H1 (cell line): ENCODE results near the gene CHCHD6. TPM values are rescaled to one million over a fixed set of nuclear protein-coding genes. Genes with fewer than 3 reads are reported as not detected.

Experiments used
- CBX5 ChIP-seq: fragments of 300-800, 300-1000 bp; sonication (generic); IDR thresholded peaks from 2 replicates; pipeline ENCODE4 v1.7.1; 2016; ENCODE audit warnings: antibody characterized with exemption, low read length, low read depth
- CEBPB ChIP-seq: IDR thresholded peaks from 2 replicates; pipeline ENCODE4 v1.6.1; 2012; ENCODE audit warnings: low read depth, low read length
- CREB1 ChIP-seq: IDR thresholded peaks from 2 replicates; pipeline ENCODE4 v1.6.1; 2012; ENCODE audit warnings: inconsistent platforms
- CTBP2 ChIP-seq: IDR thresholded peaks from 2 replicates; pipeline ENCODE4 v1.7.0; 2011; ENCODE audit warnings: borderline replicate concordance, mild to moderate bottlenecking, moderate library complexity, mixed read lengths, low read length; ENCODE audit not compliant: insufficient read depth, insufficient read length
- RFX5 ChIP-seq: IDR thresholded peaks from 2 replicates; pipeline ENCODE4 v1.6.1; 2011; ENCODE audit warnings: low read depth, low read length, improper control_type of control experiment, borderline replicate concordance
- TAF1 ChIP-seq: IDR thresholded peaks from 2 replicates; pipeline ENCODE4 v1.6.1; 2011; ENCODE audit warnings: mild to moderate bottlenecking, low read depth, low read length
- polyA plus RNA-seq, 7 experiments: library from polyadenylated mRNA; depleted of rRNA in 3 of 7; stranded (reverse) in 5 of 7; unstranded in 2 of 7; fragments of >200 nt in 5 of 7; fragments of 200-250 nt in 2 of 7; gene quantifications; 1 replicate in 5 of 7; 2 replicates in 1 of 7; 4 replicates in 1 of 7; pipeline versions ENCODE4 v1.2.1 to v1.2.3, GENCODE V29; 2011 to 2013; ENCODE audit warnings: missing spikeins in 2 of 7, mixed read lengths in 2 of 7
- total RNA-seq: library from RNA; stranded (reverse); fragmentation: NEBNext Ultra II Directional; extraction: Animal tissue kit (Norgen Biotek cat#: 25700); gene quantifications from 2 replicates; pipeline ENCODE4 v1.2.1, GENCODE V29; 2021

Gene CHCHD6
- total and polyA plus RNA-seq, 2 of the 8 experiments (the other 6 are each of a cell fraction or from before 2014, with no cell fraction given): 32.4 to 37.6 TPM

DNA sequence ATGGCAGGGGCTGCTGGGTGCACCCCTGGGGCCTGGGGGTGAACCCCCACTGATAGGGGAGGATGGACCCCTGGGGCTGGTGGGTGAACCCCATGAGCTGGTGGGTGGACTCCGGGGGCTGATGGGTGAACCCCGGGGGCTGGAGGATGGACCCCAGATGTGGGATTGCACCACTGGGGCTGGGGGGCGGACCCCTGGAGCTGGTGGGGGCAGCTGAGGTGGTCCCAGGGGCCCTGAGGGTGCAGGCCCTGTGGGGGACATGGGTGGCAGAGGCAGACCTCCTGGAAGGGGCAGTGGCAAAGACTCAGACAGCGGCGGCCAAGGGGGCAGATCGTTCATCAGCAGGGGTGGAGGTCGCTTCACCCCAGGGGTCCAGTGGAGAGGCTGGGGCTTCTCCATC lies 31.7 kb upstream of the CHCHD6 start (continued):
- no peak for TF ChIP-seq TAF1
- no peak for TF ChIP-seq CTBP2
- TF ChIP-seq CEBPB: no peak
- no peak for TF ChIP-seq CREB1
- no peak for TF ChIP-seq CBX5
- no peak for TF ChIP-seq RFX5
